NCI-H187 (cell line): ENCODE measurements around the gene ID2.
"Not testable (repeated sequence)": the region's sequence is repeated elsewhere in the genome, so short reads cannot be mapped to it uniquely, and the experiment has no call there.

Experiments used
- DNase-seq, 2 experiments: peaks; one replicate each; lab custom pipeline; 2025; lab: John Stamatoyannopoulos, UW

Gene ID2

GRCh38 chr2:8685697-8686358, 4.0 kb downstream of the ID2 start:
- peak; percentile 66 to 72 for DNase-seq

- DNase-seq, result no peak
Measured at GRCh38 chr2:8691859-8692437, 10.1 kb downstream of the ID2 start.

- no peak for DNase-seq
Measured at GRCh38 chr2:8692783-8693156, 10.9 kb downstream of the ID2 start.

GRCh38 chr2:8693157-8693821, 11.4 kb downstream of the ID2 start:
- DNase-seq, result no peak

- DNase-seq, result no peak
Measured at GRCh38 chr2:8694737-8695136, 12.9 kb downstream of the ID2 start.

- DNase-seq, result no peak
Measured at GRCh38 chr2:8697190-8697589, 15.3 kb downstream of the ID2 start.

- DNase-seq, result no peak
Measured at GRCh38 chr2:8699839-8700238, 18.0 kb downstream of the ID2 start.

- no peak for DNase-seq
Measured at GRCh38 chr2:8701681-8702379, 20.0 kb downstream of the ID2 start.

- DNase-seq, result no peak
Measured at GRCh38 chr2:8704906-8705305, 23.1 kb downstream of the ID2 start.

GRCh38 chr2:8709611-8710010, 27.8 kb downstream of the ID2 start:
- DNase-seq, result no peak

GRCh38 chr2:8710951-8711350, 29.1 kb downstream of the ID2 start:
- DNase-seq, result no peak

- DNase-seq, result no peak
Measured at GRCh38 chr2:8714283-8714682, 32.4 kb downstream of the ID2 start.

- DNase-seq, result no peak
Measured at GRCh38 chr2:8714971-8715370, 33.1 kb downstream of the ID2 start.

GRCh38 chr2:8719528-8719927, 37.7 kb downstream of the ID2 start:
- no peak for DNase-seq

- no peak for DNase-seq
Measured at GRCh38 chr2:8720741-8721140, 38.9 kb downstream of the ID2 start.

GRCh38 chr2:8721410-8721809, 39.6 kb downstream of the ID2 start:
- no peak for DNase-seq

- DNase-seq, result no peak
Measured at GRCh38 chr2:8722986-8723385, 41.1 kb downstream of the ID2 start.

GRCh38 chr2:8725838-8726237, 44.0 kb downstream of the ID2 start:
- no peak for DNase-seq

GRCh38 chr2:8728305-8729015, 46.6 kb downstream of the ID2 start:
- no peak for DNase-seq

- not testable (repeated sequence) for DNase-seq
Measured at GRCh38 chr2:8729101-8729500, 47.2 kb downstream of the ID2 start.

- DNase-seq, result no peak
Measured at GRCh38 chr2:8729939-8730338, 48.1 kb downstream of the ID2 start.

- no peak for DNase-seq
Measured at GRCh38 chr2:8732601-8733000, 50.7 kb downstream of the ID2 start.
